ENCODE results near the gene CGB7. TPM values are rescaled to one million over a fixed set of nuclear protein-coding genes. Genes with fewer than 3 reads are reported as not detected.

Gene CGB7
- 0.10 and 0.72 TPM in 2 replicates for total RNA-seq (2014; rRNA removed; shearing (Covaris generic))

GRCh38 chr19:49057636-49058234, at the start of gene CGB7:
Gene CGB7, minus strand, starts transcription at chr19:49057749. Its CDS starts 2,374 bp downstream, at chr19:49055375.
- DNase-seq (ENCODE audit: low read depth) = peak; percentile 68

- DNase-seq (ENCODE audit: low read depth) = peak; percentile 53
Measured at GRCh38 chr19:49106648-49107135, 49.1 kb upstream of the CGB7 start.

GRCh38 chr19:49104229-49104864, 46.8 kb upstream of the CGB7 start:
- no peak for DNase-seq (ENCODE audit: low read depth)

GRCh38 chr19:49103331-49104085, 46.0 kb upstream of the CGB7 start:
- no peak for DNase-seq (ENCODE audit: low read depth)

- no peak for DNase-seq (ENCODE audit: low read depth)
Measured at GRCh38 chr19:49102303-49102702, 44.8 kb upstream of the CGB7 start.

GRCh38 chr19:49101160-49101559, 43.6 kb upstream of the CGB7 start:
- no peak for DNase-seq (ENCODE audit: low read depth)

- DNase-seq (ENCODE audit: low read depth) = no peak
Measured at GRCh38 chr19:49098795-49099194, 41.2 kb upstream of the CGB7 start.

- DNase-seq (ENCODE audit: low read depth) = peak; percentile 79
Measured at GRCh38 chr19:49097453-49098288, 40.1 kb upstream of the CGB7 start.

GRCh38 chr19:49094505-49095482, 37.2 kb upstream of the CGB7 start:
- DNase-seq (ENCODE audit: low read depth) = no peak

GRCh38 chr19:49092686-49093085, 35.1 kb upstream of the CGB7 start:
- no peak for DNase-seq (ENCODE audit: low read depth)

- DNase-seq (ENCODE audit: low read depth) = no peak
Measured at GRCh38 chr19:49091391-49092038, 34.0 kb upstream of the CGB7 start.

- no peak for DNase-seq (ENCODE audit: low read depth)
Measured at GRCh38 chr19:49086296-49086695, 28.7 kb upstream of the CGB7 start.

- no peak for DNase-seq (ENCODE audit: low read depth)
Measured at GRCh38 chr19:49085868-49086232, 28.3 kb upstream of the CGB7 start.

GRCh38 chr19:49085020-49085867, 27.7 kb upstream of the CGB7 start, which contains the start of gene SNRNP70:
Gene SNRNP70, plus strand, starts transcription at chr19:49085451. Its CDS starts 964 bp downstream, at chr19:49086415.
- peak; percentile 99 for DNase-seq (ENCODE audit: low read depth)

- no peak for DNase-seq (ENCODE audit: low read depth)
Measured at GRCh38 chr19:49084206-49085019, 26.9 kb upstream of the CGB7 start.

- DNase-seq (ENCODE audit: low read depth) = no peak
Measured at GRCh38 chr19:49081273-49081672, 23.7 kb upstream of the CGB7 start.

- no peak for DNase-seq (ENCODE audit: low read depth)
Measured at GRCh38 chr19:49080392-49080791, 22.8 kb upstream of the CGB7 start.

- DNase-seq (ENCODE audit: low read depth) = peak; percentile 74
Measured at GRCh38 chr19:49074869-49075268, 17.3 kb upstream of the CGB7 start.

Measured in RPMI7951 (cell line).